Ureter (tissue), 1 donor: Measurements from ENCODE around the gene MLN. TPM values are rescaled to one million over a fixed set of nuclear protein-coding genes. Genes with fewer than 3 reads are reported as not detected.
"Not testable (repeated sequence)": the region's sequence is repeated elsewhere in the genome, so short reads cannot be mapped to it uniquely, and the experiment has no call there.

Source experiments
- DNase-seq: peaks from one replicate; pipeline ENCODE4 v3.0.0-alpha.2; 2020; ENCODE audit warnings: low spot score
- total RNA-seq: library from RNA; stranded (reverse); gene quantifications from one replicate; pipeline ENCODE4 v1.2.4, GENCODE V29; 2023
- donor health status: DM: yes; HTN: yes; CAD: no.

MLN gene
- total RNA-seq, 1 donor from 2014 or later: not detected

DNA sequence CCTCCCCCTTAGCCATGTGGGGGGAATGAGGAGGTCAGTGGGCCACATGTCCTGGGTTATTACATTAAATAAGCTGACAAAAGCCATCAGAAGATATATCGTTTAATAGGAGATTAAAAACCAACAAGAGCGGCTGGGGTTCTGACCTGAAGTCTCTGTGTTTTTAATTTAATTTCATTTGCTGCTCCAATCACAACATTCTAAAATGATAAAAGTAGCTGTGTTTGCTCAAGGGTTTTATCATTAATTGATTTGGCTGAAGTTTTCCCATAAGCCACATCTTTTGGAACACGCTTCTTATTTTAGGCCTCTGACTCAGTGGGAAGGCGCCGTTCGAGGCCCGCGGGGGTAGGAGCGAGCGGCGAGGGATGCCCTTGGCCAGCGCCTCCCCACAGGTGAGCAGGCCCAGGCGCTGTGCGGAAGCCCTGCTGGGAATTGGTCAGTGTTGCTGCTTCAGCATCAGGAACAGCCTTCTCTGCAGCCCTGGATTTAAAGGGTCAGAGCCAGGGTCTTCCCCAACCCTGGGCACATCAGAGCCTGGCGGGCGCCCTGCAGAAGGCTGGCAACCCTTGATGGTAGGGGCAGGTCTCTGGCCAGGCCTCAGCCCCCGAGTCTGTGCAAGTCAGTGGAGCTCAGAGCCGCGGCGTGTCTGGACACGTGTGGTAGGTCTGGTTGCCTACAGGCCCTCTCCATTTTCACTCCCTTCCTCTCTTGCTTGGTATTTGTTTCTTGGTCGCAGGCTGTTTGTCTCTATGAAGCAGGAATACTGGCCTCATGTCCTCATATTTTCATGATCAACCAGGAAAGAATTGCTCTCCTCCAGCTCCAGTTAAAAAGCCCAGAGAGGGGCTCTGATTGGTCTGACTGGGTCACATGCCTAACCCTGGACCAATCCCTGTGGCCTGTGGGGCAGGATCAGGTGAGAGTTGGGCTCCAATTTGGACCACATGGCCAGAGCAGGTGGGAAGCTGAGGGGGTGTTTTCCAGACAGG, 30.9 kb upstream of the MLN start:
- no peak for DNase-seq

DNA sequence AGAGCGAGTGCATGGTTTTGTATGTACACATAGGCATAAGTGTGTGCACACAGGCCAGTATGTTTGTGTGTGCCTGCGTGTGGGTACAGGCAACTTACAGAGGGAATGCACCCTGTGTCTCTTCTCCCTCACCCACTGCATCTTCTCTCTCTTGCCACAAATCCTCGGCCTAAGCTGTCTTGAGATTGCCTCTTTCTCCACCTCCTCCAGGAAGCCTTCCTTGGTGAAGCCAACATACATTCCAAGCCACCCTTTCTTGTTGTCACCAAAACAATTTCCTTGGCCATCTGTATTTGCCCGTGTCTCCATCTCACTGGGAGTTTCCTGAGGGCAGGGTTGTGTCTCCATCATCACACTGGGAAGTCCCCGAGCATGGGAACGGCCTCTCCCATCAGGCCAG, 29.8 kb upstream of the MLN start:
- DNase-seq: no peak

- DNase-seq: not testable (repeated sequence)
Observed at GRCh38 chr6:33832831-33833230, 29.0 kb upstream of the MLN start.

- not testable (repeated sequence) for DNase-seq
Observed at GRCh38 chr6:33831725-33832124, 27.9 kb upstream of the MLN start.

- no peak for DNase-seq
Observed at GRCh38 chr6:33830635-33831240, 26.9 kb upstream of the MLN start.

DNA sequence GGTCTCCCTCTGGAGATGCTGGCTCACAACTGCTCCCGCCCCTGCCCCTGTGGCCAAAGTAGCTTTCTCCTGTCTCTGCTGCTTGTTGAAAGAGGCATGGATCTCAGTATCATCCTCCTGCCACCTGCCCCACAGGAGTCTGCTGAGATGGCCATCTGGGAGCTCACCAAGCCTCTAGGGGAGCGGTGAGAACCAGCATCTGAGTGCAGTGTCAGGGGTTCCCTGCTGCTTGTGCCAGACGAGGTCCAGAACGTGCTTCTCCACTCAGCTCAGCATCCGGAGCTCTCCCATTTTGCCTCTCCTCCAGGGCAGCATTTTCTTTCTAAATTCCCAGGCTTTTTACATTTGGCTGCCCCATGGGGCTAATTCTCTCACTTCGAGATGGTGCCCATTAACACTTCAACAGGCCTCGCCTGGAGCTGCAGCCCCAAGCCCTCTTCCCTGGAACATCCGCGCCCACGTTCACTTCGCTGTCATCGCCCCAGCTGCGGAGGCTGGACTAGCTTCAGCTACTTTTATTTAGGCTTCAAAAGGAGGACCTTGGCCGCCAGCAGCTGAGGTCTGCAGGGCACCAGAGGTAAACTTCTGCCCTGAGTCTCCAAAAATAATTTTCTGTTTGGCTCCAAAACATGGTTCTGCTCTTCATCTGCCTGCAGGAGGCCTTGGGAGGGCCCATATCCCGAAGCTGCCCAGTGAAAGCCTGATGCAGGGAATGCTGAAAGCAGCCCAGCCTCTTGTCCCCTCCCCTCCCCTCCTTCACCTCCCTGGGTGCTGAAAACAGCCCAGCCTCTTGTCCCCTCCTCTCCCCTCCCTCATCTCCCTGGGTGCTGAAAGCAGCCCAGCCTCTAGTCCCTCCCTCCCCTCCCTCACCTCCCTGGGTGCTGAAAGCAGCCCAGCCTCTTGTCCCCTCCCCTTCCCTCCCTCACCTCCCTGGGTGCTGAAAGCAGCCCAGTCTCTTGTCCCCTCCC, 25.2 kb upstream of the MLN start:
- no peak for DNase-seq

GRCh38 chr6:33828452-33828763, 24.6 kb upstream of the MLN start:
- no peak for DNase-seq

- DNase-seq: no peak
Observed at GRCh38 chr6:33827546-33828451, 24.0 kb upstream of the MLN start.

DNA sequence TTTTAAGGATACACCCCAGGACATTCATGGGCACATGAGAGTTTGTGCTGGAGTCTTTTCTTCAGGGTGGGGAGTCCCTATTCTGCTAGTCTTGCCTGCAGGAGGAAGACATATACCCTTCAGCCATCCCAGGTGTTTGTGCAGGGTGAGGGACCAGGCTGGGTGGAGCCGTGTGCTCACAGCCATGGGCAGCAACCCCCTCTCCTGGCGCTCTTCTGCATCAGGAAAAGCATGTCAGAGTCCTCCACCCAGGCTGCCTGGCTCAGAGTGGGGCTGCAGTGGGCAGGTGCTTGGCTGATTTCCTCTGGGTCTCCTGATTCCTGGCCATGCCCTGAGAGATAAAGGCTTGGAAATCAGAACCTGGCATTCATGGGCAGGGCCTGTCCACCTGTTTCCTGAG, 22.7 kb upstream of the MLN start:
- no peak for DNase-seq

DNA sequence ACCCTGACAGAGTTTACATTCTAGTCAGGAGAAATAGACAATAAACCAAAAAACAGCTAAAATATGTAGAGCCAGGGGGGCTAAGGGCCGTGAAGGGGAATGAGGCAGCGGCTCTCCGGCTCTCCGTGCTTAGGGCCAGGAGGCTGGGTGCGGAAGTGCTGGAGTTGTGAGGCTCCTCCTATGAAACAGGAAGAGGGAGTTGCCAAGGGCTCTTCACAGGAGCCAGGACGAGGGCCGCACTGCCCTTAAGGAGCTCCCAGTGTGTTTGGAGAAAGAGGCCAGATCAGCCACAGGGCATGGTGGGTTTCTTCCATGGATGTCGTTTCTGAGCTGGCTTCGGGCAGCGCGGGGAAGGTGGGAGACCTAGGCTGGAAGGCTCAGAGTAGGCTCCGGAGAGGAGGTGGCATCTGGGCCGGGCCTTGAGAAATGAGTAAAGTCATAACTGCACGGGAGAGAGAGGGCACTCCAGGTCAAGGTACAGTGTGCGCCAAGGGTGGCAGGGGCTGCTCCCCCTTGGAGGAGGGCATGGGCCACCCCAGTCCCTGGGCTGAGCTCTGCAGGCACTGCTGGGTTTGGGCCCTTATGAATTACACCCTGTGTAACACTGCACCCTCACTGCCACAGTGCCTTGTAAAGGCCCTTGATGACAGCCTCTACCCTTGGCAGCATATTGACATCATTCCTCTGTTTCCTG, 20.8 kb upstream of the MLN start:
- DNase-seq: peak; percentile 54

DNA sequence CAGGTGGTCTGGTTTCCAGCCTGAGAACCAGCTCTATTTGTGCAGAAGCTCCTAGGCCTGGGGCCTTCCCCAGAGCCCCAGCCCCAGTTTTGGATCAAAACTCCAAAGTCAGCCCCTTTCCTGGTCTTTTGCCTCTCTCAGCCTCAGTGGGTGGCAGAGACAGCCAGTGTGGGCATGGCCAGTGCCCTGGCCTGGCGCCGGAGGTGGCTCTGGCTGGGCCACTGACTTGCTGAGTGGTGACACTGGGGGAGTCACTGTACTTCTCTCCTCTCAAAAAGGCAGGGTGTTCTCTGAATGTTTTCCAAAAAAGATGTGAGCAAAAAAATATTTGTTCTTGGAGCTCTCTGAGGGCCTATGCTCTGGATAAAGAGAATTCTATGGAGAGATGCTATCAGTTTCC, 20.0 kb upstream of the MLN start:
- DNase-seq: no peak

DNA sequence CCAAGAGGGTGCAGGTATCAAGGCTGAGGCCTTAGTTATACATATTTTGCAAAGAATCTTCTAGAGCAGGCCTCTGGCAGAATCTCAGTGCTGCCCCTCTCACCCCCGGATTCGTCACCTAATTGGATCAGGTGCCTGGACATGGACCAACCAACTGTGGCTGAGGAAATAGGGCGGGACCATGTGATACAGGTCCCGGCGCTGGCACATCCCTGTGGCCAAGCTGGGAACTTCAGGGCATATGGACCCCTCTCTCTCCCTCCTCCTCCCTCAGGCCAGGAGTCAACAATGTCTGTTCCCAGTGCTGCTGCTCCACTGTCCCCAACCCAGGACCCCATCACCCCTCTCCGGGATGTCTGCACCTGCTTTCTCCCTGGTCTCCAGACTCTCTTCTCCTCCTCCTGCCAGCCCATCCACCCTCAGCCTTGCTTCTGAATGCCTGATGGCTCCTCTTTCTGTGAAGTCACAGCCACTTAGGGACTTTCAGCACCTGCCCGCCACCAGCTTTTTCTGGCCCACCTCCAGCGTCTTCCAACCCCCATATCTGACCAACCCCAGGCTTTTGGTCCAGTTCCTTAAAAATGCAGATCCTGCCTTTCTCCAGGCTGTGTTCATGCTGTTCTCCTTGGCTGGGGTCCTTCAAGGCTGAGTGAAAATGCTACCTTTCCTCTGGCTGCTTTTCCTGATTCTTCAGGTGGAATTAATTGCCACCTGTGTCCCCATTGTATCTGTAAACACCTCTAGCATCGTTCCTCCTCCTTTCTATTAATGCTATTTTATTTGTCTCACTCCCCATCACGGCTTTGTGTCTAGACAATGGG, 19.0 kb upstream of the MLN start:
- no peak for DNase-seq

GRCh38 chr6:33820784-33821520, 17.1 kb upstream of the MLN start:
- DNase-seq: no peak

DNA sequence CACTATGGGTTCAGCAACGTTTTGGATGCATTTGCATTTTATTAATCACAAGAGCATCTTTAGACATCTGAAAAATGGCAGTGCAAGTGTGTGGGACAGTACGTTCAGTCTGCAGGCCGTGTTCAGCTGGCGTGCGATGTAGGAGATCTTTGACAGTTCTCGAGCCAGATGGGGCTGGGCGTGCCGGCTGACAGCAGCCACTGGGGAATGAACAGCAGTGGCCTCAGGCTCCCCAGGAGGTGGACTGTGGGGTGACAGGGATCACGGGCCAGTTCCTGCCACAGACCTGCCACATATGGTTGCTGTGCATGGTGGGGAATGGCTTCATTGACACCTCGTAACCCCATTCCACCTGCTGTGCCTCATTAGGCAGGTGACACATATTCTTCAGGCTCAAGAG, 16.4 kb upstream of the MLN start:
- no peak for DNase-seq

- DNase-seq: no peak
Observed at GRCh38 chr6:33819021-33819420, 15.2 kb upstream of the MLN start.

DNA sequence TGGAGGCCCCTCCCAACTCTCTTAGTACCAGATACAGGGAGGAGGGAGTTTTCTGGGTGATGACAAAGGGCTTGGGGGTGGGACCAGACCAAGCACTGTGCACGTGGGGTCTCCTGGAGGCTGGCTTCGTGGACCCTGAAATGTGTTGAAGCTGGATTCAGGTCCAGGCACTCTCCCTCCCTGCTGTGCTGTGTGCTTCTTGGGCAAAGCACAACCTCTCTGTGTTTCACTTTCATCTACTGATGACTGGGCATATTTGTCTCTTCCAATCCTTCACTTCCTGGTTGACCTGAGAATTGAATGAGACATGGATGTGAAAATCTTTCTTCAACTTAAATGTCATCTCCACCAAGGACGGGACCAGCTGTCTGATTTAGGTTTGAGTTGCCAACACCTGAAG, 14.5 kb upstream of the MLN start:
- DNase-seq: no peak

- DNase-seq: no peak
Observed at GRCh38 chr6:33817489-33817888, 13.7 kb upstream of the MLN start.

GRCh38 chr6:33816911-33817310, 13.1 kb upstream of the MLN start:
- DNase-seq: no peak

- no peak for DNase-seq
Observed at GRCh38 chr6:33815854-33816253, 12.1 kb upstream of the MLN start.
